Natural killer cell (primary cell): ENCODE results near the gene LYRM4. TPM values are rescaled to one million over a fixed set of nuclear protein-coding genes. Genes with fewer than 3 reads are reported as not detected.

Source experiments
- ATAC-seq, 3 donors: fragments of 150-1000 bp in 2 of 3; fragments of 200-7000 bp in 1 of 3; cut with Tn5 transposase; 1 replicate in 1 of 3; 2 replicates in 2 of 3; pipeline ENCODE4 v1.10.0; 2021; ENCODE audit warnings: mild to moderate bottlenecking in 2 of 3, moderate library complexity in 2 of 3
- DNase-seq, 2 donors: peaks; one replicate each; pipeline versions ENCODE4 v3.0.0 to v3.0.0-alpha.2; 2013 to 2021; ENCODE audit warnings: mixed read lengths in 1 of 2
- H3K27ac ChIP-seq: one replicate; pipeline ENCODE4 v1.5.1; 2013; ENCODE audit warnings: mild to moderate bottlenecking, low read length
- H3K27me3 ChIP-seq: one replicate; pipeline ENCODE4 v1.6.1; 2013; ENCODE audit warnings: low read length; ENCODE audit not compliant: control insufficient read depth, insufficient read depth
- H3K36me3 ChIP-seq: one replicate; pipeline ENCODE4 v1.6.1; 2013; ENCODE audit warnings: low read length; ENCODE audit not compliant: control insufficient read depth, insufficient read depth
- H3K4me1 ChIP-seq: one replicate; pipeline ENCODE4 v1.6.1; 2013; ENCODE audit warnings: low read length; ENCODE audit not compliant: control insufficient read depth, insufficient read depth
- H3K4me3 ChIP-seq: one replicate; pipeline ENCODE4 v1.5.1; 2013; ENCODE audit warnings: low read length
- H3K9me3 ChIP-seq: one replicate; pipeline ENCODE4 v1.6.1; 2013; ENCODE audit warnings: low read length; ENCODE audit not compliant: control insufficient read depth, insufficient read depth
- H3K27ac Mint-ChIP-seq, 2 donors: one replicate each; pipeline ENCODE4 v1.8.0; 2022; ENCODE audit warnings: mild to moderate bottlenecking in 2 of 2, mixed read lengths in 2 of 2, moderate library complexity in 1 of 2
- H3K27me3 Mint-ChIP-seq, 2 donors: one replicate each; pipeline ENCODE4 v1.8.0; 2022; ENCODE audit warnings: low read depth in 2 of 2, mixed read lengths in 2 of 2
- H3K36me3 Mint-ChIP-seq: one replicate; pipeline ENCODE4 v1.8.0; 2022; ENCODE audit warnings: mixed read lengths
- H3K4me1 Mint-ChIP-seq, 2 donors: one replicate each; pipeline ENCODE4 v1.8.0; 2022; ENCODE audit warnings: mixed read lengths in 2 of 2
- H3K4me3 Mint-ChIP-seq: one replicate; pipeline ENCODE4 v1.8.0; 2022; ENCODE audit warnings: mild to moderate bottlenecking, moderate library complexity, mixed read lengths
- H3K9me3 Mint-ChIP-seq, 2 donors: one replicate each; pipeline ENCODE4 v1.8.0; 2022; ENCODE audit warnings: mixed read lengths in 2 of 2
- WGBS: methylation state at CpG from one replicate; pipeline ENCODE4 v1.1.7; 2013; ENCODE audit warnings: missing lambda C conversion rate; ENCODE audit not compliant: insufficient coverage; 5-methylcytosine and 5-hydroxymethylcytosine counted together
- intact Hi-C: fragments of 100-400 bp; cut with micrococcal nuclease; formaldehyde crosslinking; loops from one replicate; pipeline ENCODE4 v1.14.2; 2022
- total RNA-seq, 4 donors: library from RNA; stranded (reverse); fragments of 120-200 nt in 1 of 4; gene quantifications; one replicate each; pipeline versions ENCODE4 v1.2.3 to v1.2.4, GENCODE V29; 2013 to 2022
- TF ChIP-seq, protein P1 (sequence below): fragments of 200-600 bp; IDR thresholded peaks from one replicate; pipeline ENCODE4 v1.8.0; 2022; ENCODE audit warnings: antibody characterized with exemption

Gene LYRM4
- total RNA-seq, 3 donors from 2014 or later (not counting 1 experiment from before 2014, with no cell fraction given): 9.1 to 11.4 (median 11.1) TPM

DNA sequence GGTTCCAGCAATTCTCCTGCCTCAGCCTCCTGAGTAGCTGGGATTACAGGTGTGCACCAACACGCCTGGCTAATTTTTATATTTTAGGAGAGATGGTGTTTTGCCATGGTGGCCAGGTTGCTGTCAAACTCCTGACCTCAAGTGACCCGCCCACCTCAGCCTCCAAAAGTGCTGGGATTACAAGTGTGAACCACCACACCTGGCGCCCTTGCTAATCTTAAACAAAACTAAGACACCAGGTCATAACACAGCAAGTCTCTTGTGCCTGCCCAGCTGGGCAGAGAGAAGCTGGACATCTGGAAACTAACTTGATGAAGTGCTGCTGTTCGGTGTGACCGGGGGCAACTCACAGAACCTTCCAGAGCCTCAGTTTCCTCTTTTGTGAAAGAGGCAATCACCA is 107.6 kb downstream of the LYRM4 start:
- no peaks in the 10 kb centered on the region for H3K36me3 ChIP-seq
- H3K36me3 Mint-ChIP-seq: no peaks in the 10 kb centered on the region

DNA sequence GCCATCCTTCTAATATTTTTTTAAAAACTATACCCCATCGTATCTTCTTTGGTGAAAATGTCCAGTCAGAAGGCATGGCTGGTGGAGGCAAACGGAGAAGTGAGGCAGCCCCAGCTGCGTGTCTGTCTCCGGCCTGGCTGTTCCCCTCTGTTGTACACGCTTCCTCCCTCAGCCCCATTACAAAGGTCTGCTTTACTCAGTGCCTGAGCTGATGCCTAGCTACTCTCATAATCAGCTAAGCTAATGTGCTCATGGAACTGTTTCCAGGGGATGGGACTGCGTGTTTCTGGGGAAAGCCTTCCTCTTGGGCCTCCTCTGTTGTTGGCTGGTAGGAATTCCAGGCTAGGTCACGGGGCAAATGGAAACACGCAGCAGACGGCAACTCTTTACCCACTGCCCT is 108.3 kb downstream of the LYRM4 start:
- Histone ChIP-seq H3K9me3 (no peaks in the 10 kb centered on the region), H3K27ac (no peak overlapping the region), H3K36me3 (no peaks in the 10 kb centered on the region), H3K4me1 (no peaks in the 10 kb centered on the region), H3K27me3 (no peaks in the 10 kb centered on the region), H3K4me3 (no peak overlapping the region)
- TF ChIP-seq, protein P1, sequence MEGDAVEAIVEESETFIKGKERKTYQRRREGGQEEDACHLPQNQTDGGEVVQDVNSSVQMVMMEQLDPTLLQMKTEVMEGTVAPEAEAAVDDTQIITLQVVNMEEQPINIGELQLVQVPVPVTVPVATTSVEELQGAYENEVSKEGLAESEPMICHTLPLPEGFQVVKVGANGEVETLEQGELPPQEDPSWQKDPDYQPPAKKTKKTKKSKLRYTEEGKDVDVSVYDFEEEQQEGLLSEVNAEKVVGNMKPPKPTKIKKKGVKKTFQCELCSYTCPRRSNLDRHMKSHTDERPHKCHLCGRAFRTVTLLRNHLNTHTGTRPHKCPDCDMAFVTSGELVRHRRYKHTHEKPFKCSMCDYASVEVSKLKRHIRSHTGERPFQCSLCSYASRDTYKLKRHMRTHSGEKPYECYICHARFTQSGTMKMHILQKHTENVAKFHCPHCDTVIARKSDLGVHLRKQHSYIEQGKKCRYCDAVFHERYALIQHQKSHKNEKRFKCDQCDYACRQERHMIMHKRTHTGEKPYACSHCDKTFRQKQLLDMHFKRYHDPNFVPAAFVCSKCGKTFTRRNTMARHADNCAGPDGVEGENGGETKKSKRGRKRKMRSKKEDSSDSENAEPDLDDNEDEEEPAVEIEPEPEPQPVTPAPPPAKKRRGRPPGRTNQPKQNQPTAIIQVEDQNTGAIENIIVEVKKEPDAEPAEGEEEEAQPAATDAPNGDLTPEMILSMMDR: no peak
- no peak for ATAC-seq
- Mint-ChIP-seq H3K9me3 (no peaks in the 10 kb centered on the region), H3K27ac (no peak overlapping the region), H3K4me1 (no peaks in the 10 kb centered on the region), H3K36me3 (no peaks in the 10 kb centered on the region), H3K27me3 (no peaks in the 10 kb centered on the region), H3K4me3 (no peak overlapping the region)
- WGBS: 63% methylated on average over 9 of the region's 9 CpGs
- no peak for DNase-seq
- intact Hi-C loops: no loop called here

More for the DNA sequence above, 107.6 kb downstream of the LYRM4 start:
- no peaks in the 10 kb centered on the region for H3K9me3 Mint-ChIP-seq
- Histone ChIP-seq H3K9me3 (no peaks in the 10 kb centered on the region), H3K4me1 (no peaks in the 10 kb centered on the region), H3K27me3 (no peaks in the 10 kb centered on the region), H3K27ac (no peak overlapping the region), H3K4me3 (no peak overlapping the region)
- H3K4me3 Mint-ChIP-seq: no peak overlapping the region
- TF ChIP-seq, protein P1: no peak
- 94% methylated on average over 4 of the region's 5 CpGs for WGBS
- no peak for ATAC-seq
- no peak for DNase-seq
- intact Hi-C loops: no loop called here
- H3K27ac Mint-ChIP-seq: no peak overlapping the region
- no peaks in the 10 kb centered on the region for H3K27me3 Mint-ChIP-seq
- no peaks in the 10 kb centered on the region for H3K4me1 Mint-ChIP-seq

DNA sequence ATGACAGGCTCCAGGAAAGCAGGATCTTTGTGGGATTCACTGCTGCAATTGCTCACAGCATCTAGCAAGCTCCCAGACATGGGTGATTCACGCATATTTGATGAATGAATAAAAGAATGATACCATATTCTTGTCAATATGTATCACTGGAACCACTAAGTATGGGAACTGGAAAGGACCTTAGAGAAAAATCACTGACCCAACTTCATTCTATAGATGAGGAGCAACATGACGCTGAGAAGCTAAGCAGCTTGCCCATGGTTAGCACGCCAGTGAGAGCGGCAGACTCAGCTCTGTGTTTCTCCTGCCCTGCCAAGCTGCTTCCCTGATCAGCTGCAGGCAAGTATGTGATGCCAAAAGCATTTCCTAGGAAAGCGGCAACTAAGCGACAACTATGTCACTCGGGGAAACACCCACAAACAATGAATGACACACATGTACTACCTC is 108.8 kb downstream of the LYRM4 start:
- Mint-ChIP-seq H3K4me3 (no peak overlapping the region), H3K4me1 (no peaks in the 10 kb centered on the region), H3K27ac (no peak overlapping the region), H3K27me3 (no peaks in the 10 kb centered on the region), H3K36me3 (no peaks in the 10 kb centered on the region), H3K9me3 (no peaks in the 10 kb centered on the region)
- no peaks in the 10 kb centered on the region for H3K36me3 ChIP-seq
- H3K4me3 ChIP-seq: no peak overlapping the region
- intact Hi-C loops: no loop called here
- ATAC-seq (no peak), DNase-seq (no peak)
- WGBS: 79% methylated on average over 6 of the region's 7 CpGs
- H3K9me3 ChIP-seq: no peaks in the 10 kb centered on the region
- H3K27me3 ChIP-seq: no peaks in the 10 kb centered on the region
- no peaks in the 10 kb centered on the region for H3K4me1 ChIP-seq
- no peak overlapping the region for H3K27ac ChIP-seq
- TF ChIP-seq, protein P1: no peak

DNA sequence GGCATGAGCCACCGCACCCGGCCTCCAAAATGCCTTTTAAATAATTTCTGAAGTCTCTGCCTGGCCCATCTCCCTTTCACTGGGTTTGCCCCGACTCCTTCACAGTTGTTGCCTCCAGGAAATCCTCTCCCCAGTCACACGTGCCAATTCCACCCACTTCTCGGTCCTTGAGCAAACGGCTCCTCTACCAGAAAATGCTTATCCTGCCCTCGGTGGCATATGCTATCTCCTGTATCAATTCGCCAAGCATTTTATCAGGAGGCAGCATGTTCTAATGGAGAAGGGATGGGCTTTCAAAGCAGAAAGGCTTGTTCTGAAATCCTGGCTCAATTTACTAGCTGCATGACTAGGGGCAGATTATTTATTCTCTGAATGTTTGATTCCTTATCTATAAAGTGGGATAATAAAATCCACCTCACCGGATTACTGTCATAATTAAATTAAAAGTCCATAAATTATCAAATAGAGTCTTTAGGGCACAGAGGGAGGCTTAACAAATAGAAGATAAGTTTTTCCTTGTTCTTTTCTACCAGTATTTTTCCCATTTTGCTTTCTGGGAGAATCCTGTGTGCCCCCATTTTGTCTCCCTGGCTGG is 109.3 kb downstream of the LYRM4 start:
- Mint-ChIP-seq H3K9me3 (no peaks in the 10 kb centered on the region), H3K4me3 (no peak overlapping the region), H3K36me3 (no peaks in the 10 kb centered on the region), H3K4me1 (no peaks in the 10 kb centered on the region), H3K27me3 (no peaks in the 10 kb centered on the region), H3K27ac (no peak overlapping the region)
- H3K4me1 ChIP-seq: no peaks in the 10 kb centered on the region
- H3K27ac ChIP-seq: no peak overlapping the region
- WGBS: 65% methylated on average over 8 of the region's 9 CpGs
- intact Hi-C loops: no loop called here
- TF ChIP-seq, protein P1: no peak
- no peak overlapping the region for H3K4me3 ChIP-seq
- H3K9me3 ChIP-seq: no peaks in the 10 kb centered on the region
- H3K27me3 ChIP-seq: no peaks in the 10 kb centered on the region
- H3K36me3 ChIP-seq: no peaks in the 10 kb centered on the region
- ATAC-seq: no peak
- DNase-seq: no peak
